GM13976 (cell line): Measurements from ENCODE around the gene MAPK14.

Source experiments
- DNase-seq: peaks from one replicate; pipeline ENCODE4 v3.0.0; 2012; ENCODE audit warnings: low spot score
- in situ Hi-C: fragments of 300-500 bp; cut with MboI; formaldehyde crosslinking; loops from one replicate; pipeline ENCODE4 v1.12.0; 2022; ENCODE audit warnings: low sequenced_read_pairs, mixed read lengths, inconsistent platforms; ENCODE audit not compliant: unreplicated experiment
- TF ChIP-seq, protein P1 (sequence below): IDR thresholded peaks from 2 replicates; pipeline ENCODE4 v1.5.1; 2012; ENCODE audit warnings: borderline replicate concordance, mild to moderate bottlenecking; ENCODE audit not compliant: insufficient read depth; ENCODE audit errors: extremely low read depth, missing control alignments, control extremely low read depth

The MAPK14 gene

DNA sequence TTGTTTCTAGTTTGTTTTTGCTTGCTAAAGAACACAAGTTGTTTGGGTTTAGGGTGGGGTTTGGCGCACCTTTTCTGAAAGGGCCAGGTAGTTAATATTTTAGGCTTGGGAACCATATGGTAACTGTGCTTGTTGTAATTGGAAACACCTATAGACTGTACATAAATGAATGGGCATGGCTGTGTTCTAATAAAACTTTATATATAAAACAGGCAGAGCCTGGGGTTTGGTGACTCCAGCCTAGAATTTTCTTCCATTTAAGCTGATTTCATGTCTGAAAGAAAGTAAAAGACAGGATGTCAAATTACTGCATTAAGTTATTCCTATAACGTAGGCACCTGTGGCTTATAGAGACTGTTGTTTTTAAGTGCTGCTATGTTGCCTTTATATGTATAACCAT lies 66.6 kb downstream of the MAPK14 start:
- TF ChIP-seq, protein P1, sequence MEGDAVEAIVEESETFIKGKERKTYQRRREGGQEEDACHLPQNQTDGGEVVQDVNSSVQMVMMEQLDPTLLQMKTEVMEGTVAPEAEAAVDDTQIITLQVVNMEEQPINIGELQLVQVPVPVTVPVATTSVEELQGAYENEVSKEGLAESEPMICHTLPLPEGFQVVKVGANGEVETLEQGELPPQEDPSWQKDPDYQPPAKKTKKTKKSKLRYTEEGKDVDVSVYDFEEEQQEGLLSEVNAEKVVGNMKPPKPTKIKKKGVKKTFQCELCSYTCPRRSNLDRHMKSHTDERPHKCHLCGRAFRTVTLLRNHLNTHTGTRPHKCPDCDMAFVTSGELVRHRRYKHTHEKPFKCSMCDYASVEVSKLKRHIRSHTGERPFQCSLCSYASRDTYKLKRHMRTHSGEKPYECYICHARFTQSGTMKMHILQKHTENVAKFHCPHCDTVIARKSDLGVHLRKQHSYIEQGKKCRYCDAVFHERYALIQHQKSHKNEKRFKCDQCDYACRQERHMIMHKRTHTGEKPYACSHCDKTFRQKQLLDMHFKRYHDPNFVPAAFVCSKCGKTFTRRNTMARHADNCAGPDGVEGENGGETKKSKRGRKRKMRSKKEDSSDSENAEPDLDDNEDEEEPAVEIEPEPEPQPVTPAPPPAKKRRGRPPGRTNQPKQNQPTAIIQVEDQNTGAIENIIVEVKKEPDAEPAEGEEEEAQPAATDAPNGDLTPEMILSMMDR: no peak
- in situ Hi-C loops: no loop called here
- no peak for DNase-seq

DNA sequence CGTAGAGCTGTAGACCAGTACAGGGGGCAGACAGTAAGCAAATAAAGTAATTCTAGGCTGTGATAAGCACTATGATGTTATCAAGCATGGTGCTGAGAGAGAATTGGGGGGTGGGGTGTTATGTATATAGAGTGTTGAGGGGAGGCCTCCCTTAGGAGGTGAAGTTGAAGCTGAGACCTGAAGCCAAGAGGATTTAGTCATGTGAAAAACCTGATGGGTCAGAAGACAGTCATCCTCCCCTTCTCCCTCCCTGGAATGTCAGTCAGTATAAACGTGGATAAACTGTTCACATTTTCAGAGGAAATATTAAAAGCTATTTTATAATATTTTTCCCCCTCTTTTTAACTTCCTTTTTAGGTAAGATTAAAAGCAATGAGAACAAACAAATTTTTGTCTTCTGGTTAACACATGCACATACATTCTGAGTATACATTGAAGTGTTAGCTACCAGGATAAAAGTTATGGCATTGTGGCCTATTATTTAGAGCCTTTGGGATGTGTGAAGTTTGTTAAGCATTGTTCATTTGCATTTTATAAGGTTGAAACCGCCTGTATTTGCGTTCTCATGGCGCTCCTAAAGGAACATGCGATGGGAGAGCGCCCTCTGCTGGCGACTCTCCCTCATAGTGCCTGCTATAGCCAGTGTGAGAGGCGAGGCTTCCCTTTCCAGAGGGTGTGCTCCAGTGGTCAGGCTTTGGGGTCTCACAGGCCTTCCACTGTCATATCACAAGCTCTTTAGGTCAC lies 67.3 kb downstream of the MAPK14 start:
- TF ChIP-seq, protein P1: peak; percentile 92
- in situ Hi-C loops: loop anchor here (5.0 kb wide), 1 partner anchor 68 kb away; the partner anchor contains the start of gene MAPK14
- DNase-seq: peak; percentile 68

DNA sequence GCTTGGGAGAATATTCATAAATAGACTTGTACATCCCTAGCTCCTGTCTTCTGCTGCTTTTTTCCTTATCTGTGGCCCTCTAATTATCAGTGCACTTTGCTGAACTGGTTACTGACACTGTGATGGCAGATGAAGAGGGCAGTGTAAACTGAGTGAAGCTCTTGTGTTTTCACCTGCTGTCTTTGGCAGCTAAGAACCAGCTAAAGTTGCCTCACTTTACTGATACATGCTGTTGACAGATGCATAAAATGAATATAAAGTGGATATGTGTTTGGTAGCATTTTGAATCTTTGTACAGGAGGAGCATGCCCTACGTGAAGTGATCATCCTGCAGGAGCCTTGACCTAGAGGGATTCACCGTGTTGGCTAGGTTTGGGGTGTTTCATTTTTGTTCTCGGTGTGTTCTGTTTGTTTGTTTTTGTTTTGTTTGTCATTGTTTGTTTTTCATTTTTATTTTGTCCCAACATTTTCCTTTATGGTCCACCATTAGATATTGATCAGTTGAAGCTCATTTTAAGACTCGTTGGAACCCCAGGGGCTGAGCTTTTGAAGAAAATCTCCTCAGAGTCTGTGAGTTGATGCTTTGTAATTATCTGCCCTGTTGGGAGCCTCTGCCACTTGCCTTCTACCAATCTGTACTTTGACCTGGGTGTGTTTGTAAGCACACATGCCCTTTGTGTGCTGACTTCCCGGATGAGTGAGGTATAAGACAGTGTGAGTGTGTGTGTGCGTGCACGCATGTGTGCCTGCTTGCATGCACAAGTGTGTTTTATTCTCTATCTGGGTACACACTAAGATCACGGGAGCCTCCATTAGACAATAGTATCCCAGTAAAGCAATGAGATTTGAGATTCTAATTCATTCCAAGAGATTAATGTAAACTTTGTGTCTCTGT lies 68.1 kb downstream of the MAPK14 start:
- in situ Hi-C loops: loop anchor here (5.0 kb wide), 1 partner anchor 68 kb away; the partner anchor contains the start of gene MAPK14
- no peak for DNase-seq
- TF ChIP-seq, protein P1: no peak

DNA sequence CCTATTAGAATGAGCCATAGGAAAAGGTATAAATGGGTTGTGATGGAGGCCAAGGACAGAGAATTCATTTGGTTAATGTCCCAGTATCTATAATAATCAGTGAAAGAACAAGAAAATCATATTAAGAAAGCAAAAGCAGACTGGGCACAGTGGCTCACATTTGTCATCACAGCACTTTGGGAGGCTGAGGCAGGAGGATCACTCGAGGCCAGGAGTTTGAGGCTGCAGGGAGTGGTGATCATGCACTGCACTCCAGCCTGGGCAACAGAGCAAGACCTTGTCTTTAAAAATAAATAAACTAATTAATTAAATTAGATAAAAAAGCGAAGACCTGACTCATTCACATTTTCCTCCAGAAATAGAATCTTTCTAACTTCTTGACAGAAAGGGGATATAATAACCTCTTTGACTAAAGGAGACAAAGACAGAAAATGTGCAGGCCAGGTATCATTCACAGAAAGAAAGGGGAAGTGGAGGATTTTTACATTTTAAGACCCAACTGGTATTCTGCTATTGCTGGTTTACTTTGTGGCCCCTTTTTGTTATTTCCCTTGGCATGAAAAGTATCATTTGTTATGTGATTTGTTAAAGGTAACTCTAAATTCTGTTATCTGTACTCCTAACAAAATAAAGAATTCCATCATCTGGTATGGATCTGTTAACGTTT lies 70.8 kb downstream of the MAPK14 start:
- TF ChIP-seq, protein P1: no peak
- no peak for DNase-seq
- in situ Hi-C loops: loop anchor here (5.0 kb wide), 1 partner anchor 71 kb away; the partner anchor contains the start of gene MAPK14

DNA sequence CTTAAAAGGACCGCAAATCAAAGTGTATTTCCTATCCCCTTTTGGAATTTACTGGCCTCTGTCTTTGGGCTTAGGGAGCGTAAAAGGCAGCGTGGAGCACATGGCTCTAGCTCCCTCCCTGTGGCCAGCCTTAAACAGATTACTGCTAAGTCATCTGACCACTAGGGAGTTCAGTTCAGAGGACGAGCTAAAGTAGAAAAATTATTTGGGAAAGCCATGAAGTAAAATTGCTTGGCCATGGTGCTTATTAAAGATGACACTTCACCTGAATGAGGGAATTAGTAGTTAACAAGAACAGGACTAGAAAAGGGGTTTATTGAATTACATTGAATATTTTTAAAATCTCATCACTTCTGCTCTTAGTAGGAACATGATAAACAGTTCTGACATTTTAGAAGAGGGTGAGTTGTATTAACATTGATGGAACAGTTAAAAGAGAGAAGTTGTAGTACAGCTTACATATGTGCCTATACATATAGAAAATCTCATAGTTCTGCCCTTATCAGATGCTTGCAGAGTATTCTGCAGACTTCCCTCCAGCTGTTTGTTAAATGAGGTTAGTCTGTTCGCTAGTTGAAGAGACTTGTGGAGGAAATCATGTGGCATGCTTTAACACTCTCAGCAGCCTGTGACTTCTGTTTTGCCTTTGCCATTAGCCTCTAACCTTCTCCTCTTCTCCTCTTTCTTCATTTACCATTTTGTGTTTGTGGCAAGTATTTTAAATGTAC lies 71.5 kb downstream of the MAPK14 start:
- TF ChIP-seq, protein P1: no peak
- in situ Hi-C loops: loop anchor here (5.0 kb wide), 1 partner anchor 72 kb away; the partner anchor contains the start of gene MAPK14
- DNase-seq: no peak
